Neural cell (in vitro differentiated cells): ENCODE data around the gene SNPH. TPM values are rescaled to one million over a fixed set of nuclear protein-coding genes. Genes with fewer than 3 reads are reported as not detected.

Experiments
- H2AFZ ChIP-seq: fragments of 200-600, 300-800 bp; sonication (generic), shearing (Covaris generic); 2 replicates; pipeline ENCODE4 v1.6.0; 2014; ENCODE audit warnings: low read depth, mild to moderate bottlenecking, antibody characterized with exemption, low read length, moderate library complexity
- H3F3A ChIP-seq: fragments of 200-600 bp; shearing (Covaris generic); 2 replicates; pipeline ENCODE4 v1.6.1; 2016; ENCODE audit warnings: mild to moderate bottlenecking, moderate library complexity, mixed read lengths, antibody characterized with exemption, low read length; ENCODE audit not compliant: insufficient read depth, poor library complexity, severe bottlenecking
- H3K27ac ChIP-seq: fragments of 200-600, 300-800 bp; sonication (generic), shearing (Covaris generic); 2 replicates; pipeline ENCODE4 v1.5.1; 2014; ENCODE audit warnings: mild to moderate bottlenecking, low read length, moderate library complexity
- H3K27me3 ChIP-seq: fragments of 300-800, 200-600 bp; sonication (generic), shearing (Covaris generic); 2 replicates; pipeline ENCODE4 v1.6.0; 2014; ENCODE audit warnings: mild to moderate bottlenecking, low read depth, low read length, moderate library complexity; ENCODE audit not compliant: insufficient read depth
- H3K36me3 ChIP-seq: fragments of 300-800, 200-600 bp; sonication (generic), shearing (Covaris generic); 2 replicates; pipeline ENCODE4 v1.5.1; 2014; ENCODE audit warnings: mild to moderate bottlenecking, antibody characterized with exemption, low read length, moderate library complexity; ENCODE audit not compliant: insufficient read depth
- H3K4me2 ChIP-seq: fragments of 300-800, 200-600 bp; sonication (generic), shearing (Covaris generic); 2 replicates; pipeline ENCODE4 v1.6.0; 2014; ENCODE audit warnings: mild to moderate bottlenecking, low read length
- H3K4me3 ChIP-seq: fragments of 300-800, 200-600 bp; sonication (generic), shearing (Covaris generic); 2 replicates; pipeline ENCODE4 v1.5.1; 2014; ENCODE audit warnings: mild to moderate bottlenecking, low read length, moderate library complexity
- H3K79me2 ChIP-seq: fragments of 200-600 bp; shearing (Covaris generic); replicated peaks from 2 replicates; pipeline ENCODE4 v1.6.0; 2014; ENCODE audit warnings: mild to moderate bottlenecking, low read length, moderate library complexity; ENCODE audit not compliant: insufficient read depth
- H3K9ac ChIP-seq: fragments of 300-800, 200-600 bp; sonication (generic), shearing (Covaris generic); 2 replicates; pipeline ENCODE4 v1.6.1; 2016; ENCODE audit warnings: mild to moderate bottlenecking, low read length, mixed read lengths
- H3K9me2 ChIP-seq: fragments of 200-600 bp; shearing (Covaris generic); 2 replicates; pipeline ENCODE4 v1.6.1; 2016; ENCODE audit warnings: mild to moderate bottlenecking, low read length, mixed read lengths; ENCODE audit not compliant: insufficient read depth
- H3K9me3 ChIP-seq: fragments of 200-600, 300-800 bp; sonication (generic), shearing (Covaris generic); 2 replicates; pipeline ENCODE4 v1.6.1; 2016; ENCODE audit warnings: mild to moderate bottlenecking, mixed run types, low read length, moderate library complexity, mixed read lengths
- H4K20me1 ChIP-seq: fragments of 200-600 bp; shearing (Covaris generic); 2 replicates; pipeline ENCODE4 v1.6.1; 2016; ENCODE audit warnings: mild to moderate bottlenecking, mixed run types; ENCODE audit not compliant: insufficient read depth
- EP300 ChIP-seq: fragments of 450-650 bp; conservative IDR thresholded peaks from 2 replicates; pipeline ENCODE4 v1.6.1; 2014; ENCODE audit warnings: antibody characterized with exemption, mild to moderate bottlenecking, moderate library complexity; ENCODE audit not compliant: poor library complexity, severe bottlenecking
- EZH2 ChIP-seq: fragments of 200-600, 300-800 bp; shearing (Covaris generic), sonication (generic); IDR thresholded peaks from 2 replicates; pipeline ENCODE4 v1.6.1; 2014; ENCODE audit warnings: antibody characterized with exemption, low read length, borderline replicate concordance, mild to moderate bottlenecking; ENCODE audit not compliant: insufficient read depth, poor library complexity, severe bottlenecking
- MXI1 ChIP-seq: fragments of 450-650 bp; conservative IDR thresholded peaks from 2 replicates; pipeline ENCODE4 v1.6.1; 2014; ENCODE audit warnings: antibody characterized with exemption, mild to moderate bottlenecking; ENCODE audit not compliant: poor library complexity, severe bottlenecking
- POLR2AphosphoS5 ChIP-seq: IDR thresholded peaks from 2 replicates; pipeline ENCODE4 v1.6.1; 2012
- RAD21 ChIP-seq: fragments of 450-650 bp; conservative IDR thresholded peaks from 2 replicates; pipeline ENCODE4 v1.6.1; 2014; ENCODE audit warnings: antibody characterized with exemption, mild to moderate bottlenecking, moderate library complexity
- SMC3 ChIP-seq: fragments of 450-650 bp; conservative IDR thresholded peaks from 2 replicates; pipeline ENCODE4 v1.6.1; 2014; ENCODE audit warnings: antibody characterized with exemption, mild to moderate bottlenecking, moderate library complexity; ENCODE audit not compliant: poor library complexity
- TAF1 ChIP-seq: IDR thresholded peaks from 2 replicates; pipeline ENCODE4 v1.6.1; 2012; ENCODE audit warnings: low read depth
- polyA plus RNA-seq: library from polyadenylated mRNA; depleted of rRNA; stranded (reverse); fragments of >200 nt; gene quantifications from 2 replicates; pipeline ENCODE4 v1.2.3, GENCODE V29; 2014
- TF ChIP-seq, protein P1 (sequence below): IDR thresholded peaks from 2 replicates; pipeline ENCODE4 v1.6.1; 2012; ENCODE audit warnings: borderline replicate concordance
- TF ChIP-seq, protein P2 (sequence below): fragments of 450-650 bp; IDR thresholded peaks from 2 replicates; pipeline ENCODE4 v1.5.1; 2014; ENCODE audit warnings: antibody characterized with exemption, mild to moderate bottlenecking, moderate library complexity; ENCODE audit not compliant: poor library complexity, severe bottlenecking

The SNPH gene
- polyA plus RNA-seq, 1 donor from 2014 or later: 25.6 TPM

DNA sequence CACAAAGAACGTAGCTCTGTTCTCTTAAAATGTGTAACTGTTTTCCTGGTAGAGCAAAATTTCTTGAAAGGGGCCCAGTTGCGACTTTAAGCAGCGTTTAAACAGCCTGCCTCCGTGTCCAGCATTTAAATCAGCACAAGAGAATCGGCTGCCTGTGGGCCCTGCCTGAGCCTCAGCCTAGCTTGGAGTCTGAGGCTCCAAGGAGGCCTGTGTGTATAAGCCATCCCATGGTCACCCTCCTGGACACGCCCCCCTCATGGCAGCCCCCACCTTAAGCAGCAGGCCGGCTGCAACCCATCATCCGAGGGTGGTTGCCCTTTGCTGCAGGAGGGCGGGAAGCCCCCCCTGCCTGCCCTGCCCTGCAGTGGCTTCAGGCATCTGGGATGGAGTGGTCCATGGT lies 44.0 kb downstream of the SNPH start:
- no peaks in the 10 kb centered on the region for H3K9me3 ChIP-seq
- H3K27me3 ChIP-seq: no peaks in the 10 kb centered on the region
- no peak for TF ChIP-seq POLR2AphosphoS5
- TF ChIP-seq EZH2: no peak
- no peak for TF ChIP-seq EP300
- TF ChIP-seq MXI1: no peak
- no peak for TF ChIP-seq SMC3
- TF ChIP-seq, protein P1, sequence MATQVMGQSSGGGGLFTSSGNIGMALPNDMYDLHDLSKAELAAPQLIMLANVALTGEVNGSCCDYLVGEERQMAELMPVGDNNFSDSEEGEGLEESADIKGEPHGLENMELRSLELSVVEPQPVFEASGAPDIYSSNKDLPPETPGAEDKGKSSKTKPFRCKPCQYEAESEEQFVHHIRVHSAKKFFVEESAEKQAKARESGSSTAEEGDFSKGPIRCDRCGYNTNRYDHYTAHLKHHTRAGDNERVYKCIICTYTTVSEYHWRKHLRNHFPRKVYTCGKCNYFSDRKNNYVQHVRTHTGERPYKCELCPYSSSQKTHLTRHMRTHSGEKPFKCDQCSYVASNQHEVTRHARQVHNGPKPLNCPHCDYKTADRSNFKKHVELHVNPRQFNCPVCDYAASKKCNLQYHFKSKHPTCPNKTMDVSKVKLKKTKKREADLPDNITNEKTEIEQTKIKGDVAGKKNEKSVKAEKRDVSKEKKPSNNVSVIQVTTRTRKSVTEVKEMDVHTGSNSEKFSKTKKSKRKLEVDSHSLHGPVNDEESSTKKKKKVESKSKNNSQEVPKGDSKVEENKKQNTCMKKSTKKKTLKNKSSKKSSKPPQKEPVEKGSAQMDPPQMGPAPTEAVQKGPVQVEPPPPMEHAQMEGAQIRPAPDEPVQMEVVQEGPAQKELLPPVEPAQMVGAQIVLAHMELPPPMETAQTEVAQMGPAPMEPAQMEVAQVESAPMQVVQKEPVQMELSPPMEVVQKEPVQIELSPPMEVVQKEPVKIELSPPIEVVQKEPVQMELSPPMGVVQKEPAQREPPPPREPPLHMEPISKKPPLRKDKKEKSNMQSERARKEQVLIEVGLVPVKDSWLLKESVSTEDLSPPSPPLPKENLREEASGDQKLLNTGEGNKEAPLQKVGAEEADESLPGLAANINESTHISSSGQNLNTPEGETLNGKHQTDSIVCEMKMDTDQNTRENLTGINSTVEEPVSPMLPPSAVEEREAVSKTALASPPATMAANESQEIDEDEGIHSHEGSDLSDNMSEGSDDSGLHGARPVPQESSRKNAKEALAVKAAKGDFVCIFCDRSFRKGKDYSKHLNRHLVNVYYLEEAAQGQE: no peak
- TF ChIP-seq RAD21: no peak
- TF ChIP-seq TAF1: no peak
- TF ChIP-seq, protein P2, sequence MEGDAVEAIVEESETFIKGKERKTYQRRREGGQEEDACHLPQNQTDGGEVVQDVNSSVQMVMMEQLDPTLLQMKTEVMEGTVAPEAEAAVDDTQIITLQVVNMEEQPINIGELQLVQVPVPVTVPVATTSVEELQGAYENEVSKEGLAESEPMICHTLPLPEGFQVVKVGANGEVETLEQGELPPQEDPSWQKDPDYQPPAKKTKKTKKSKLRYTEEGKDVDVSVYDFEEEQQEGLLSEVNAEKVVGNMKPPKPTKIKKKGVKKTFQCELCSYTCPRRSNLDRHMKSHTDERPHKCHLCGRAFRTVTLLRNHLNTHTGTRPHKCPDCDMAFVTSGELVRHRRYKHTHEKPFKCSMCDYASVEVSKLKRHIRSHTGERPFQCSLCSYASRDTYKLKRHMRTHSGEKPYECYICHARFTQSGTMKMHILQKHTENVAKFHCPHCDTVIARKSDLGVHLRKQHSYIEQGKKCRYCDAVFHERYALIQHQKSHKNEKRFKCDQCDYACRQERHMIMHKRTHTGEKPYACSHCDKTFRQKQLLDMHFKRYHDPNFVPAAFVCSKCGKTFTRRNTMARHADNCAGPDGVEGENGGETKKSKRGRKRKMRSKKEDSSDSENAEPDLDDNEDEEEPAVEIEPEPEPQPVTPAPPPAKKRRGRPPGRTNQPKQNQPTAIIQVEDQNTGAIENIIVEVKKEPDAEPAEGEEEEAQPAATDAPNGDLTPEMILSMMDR: no peak
- no peak overlapping the region for H2AFZ ChIP-seq
- no peaks in the 10 kb centered on the region for H3F3A ChIP-seq
- no peak overlapping the region for H3K9ac ChIP-seq
- no peak overlapping the region for H3K4me3 ChIP-seq
- no peak overlapping the region for H3K27ac ChIP-seq
- no peaks in the 10 kb centered on the region for H3K9me2 ChIP-seq
- no peaks in the 10 kb centered on the region for H3K79me2 ChIP-seq
- no peaks in the 10 kb centered on the region for H3K36me3 ChIP-seq
- H4K20me1 ChIP-seq: no peaks in the 10 kb centered on the region
- H3K4me2 ChIP-seq: no peak overlapping the region

DNA sequence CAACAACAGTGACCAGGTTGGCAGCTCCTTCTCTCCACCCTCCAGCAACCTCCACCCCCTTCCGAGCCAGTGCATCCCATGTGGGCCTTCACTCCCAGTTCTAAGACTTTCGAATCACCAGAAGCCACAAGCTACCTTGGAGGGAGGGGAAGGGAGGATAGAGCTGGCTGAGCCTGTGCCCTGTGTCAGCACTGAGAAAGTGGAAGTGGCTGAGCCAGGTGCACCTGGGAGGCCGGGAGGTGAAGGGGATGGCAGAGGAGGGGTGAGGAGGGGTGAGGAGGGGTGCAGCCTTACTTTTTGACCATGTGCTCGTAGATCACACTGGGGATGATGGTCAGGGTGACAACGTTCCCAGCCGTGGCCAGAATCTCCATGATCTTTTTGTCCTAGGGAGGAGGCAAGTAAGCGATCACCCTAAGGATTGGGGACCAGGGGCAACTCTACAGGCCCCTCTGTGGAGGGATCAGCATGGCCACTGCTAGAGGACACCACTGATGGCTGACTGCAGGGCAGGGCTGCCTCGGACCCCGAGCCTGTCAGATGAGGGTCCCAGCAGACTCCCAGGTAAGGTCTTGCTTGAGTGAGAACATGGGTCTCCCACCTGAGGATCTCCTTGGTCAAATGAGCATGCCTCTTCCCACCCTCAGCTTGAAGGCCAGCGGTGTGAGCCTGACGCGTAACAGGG lies 44.6 kb downstream of the SNPH start:
- TF ChIP-seq EZH2: no peak
- TF ChIP-seq EP300: no peak
- TF ChIP-seq SMC3: no peak
- TF ChIP-seq, protein P1: no peak
- no peak for TF ChIP-seq POLR2AphosphoS5
- TF ChIP-seq TAF1: no peak
- Histone ChIP-seq H4K20me1 (no peaks in the 10 kb centered on the region), H3K9ac (no peak overlapping the region), H3K9me2 (no peaks in the 10 kb centered on the region), H3F3A (no peaks in the 10 kb centered on the region), H3K36me3 (no peaks in the 10 kb centered on the region), H3K27ac (no peak overlapping the region), H3K79me2 (no peaks in the 10 kb centered on the region), H2AFZ (no peak overlapping the region), H3K4me2 (no peak overlapping the region), H3K4me3 (no peak overlapping the region), H3K27me3 (no peaks in the 10 kb centered on the region), H3K9me3 (no peaks in the 10 kb centered on the region)
